SU-DHL-6 (cell line): ENCODE data around the gene CCL7.

Experiments
- H2AFZ ChIP-seq: fragments of 200-600 bp; sonication (generic); 2 replicates; pipeline ENCODE4 v1.6.1; 2014; ENCODE audit warnings: low read depth, mild to moderate bottlenecking, moderate library complexity, mixed read lengths, antibody characterized with exemption, low read length; ENCODE audit not compliant: severe bottlenecking
- H3F3A ChIP-seq: fragments of 200-600 bp; shearing (Covaris generic); 2 replicates; pipeline ENCODE4 v1.6.0; 2016; ENCODE audit warnings: antibody characterized with exemption, mild to moderate bottlenecking; ENCODE audit not compliant: insufficient read depth
- H3K27ac ChIP-seq: fragments of 200-600 bp; sonication (generic); 2 replicates; pipeline ENCODE4 v1.5.1; 2016; ENCODE audit warnings: low read depth, mild to moderate bottlenecking, low read length, moderate library complexity, mixed read lengths
- H3K27me3 ChIP-seq: fragments of 200-600 bp; sonication (generic), shearing (Covaris generic); 2 replicates; pipeline ENCODE4 v1.6.0; 2014; ENCODE audit warnings: mild to moderate bottlenecking, low read length
- H3K36me3 ChIP-seq: fragments of 200-600 bp; sonication (generic); 2 replicates; pipeline ENCODE4 v1.6.1; 2014; ENCODE audit warnings: mild to moderate bottlenecking, low read length, mixed read lengths
- H3K4me2 ChIP-seq: fragments of 300-600, 200-600 bp; shearing (Covaris generic), sonication (generic); 2 replicates; pipeline ENCODE4 v1.6.0; 2014; ENCODE audit warnings: low read length, low read depth, mild to moderate bottlenecking; ENCODE audit not compliant: poor library complexity, severe bottlenecking
- H3K4me3 ChIP-seq: fragments of 200-600 bp; sonication (generic); 2 replicates; pipeline ENCODE4 v1.5.1; 2014; ENCODE audit warnings: antibody characterized with exemption, low read length, mild to moderate bottlenecking, mixed read lengths; ENCODE audit not compliant: insufficient read depth, poor library complexity, severe bottlenecking
- H3K79me2 ChIP-seq: fragments of 200-600 bp; sonication (generic); 2 replicates; pipeline ENCODE4 v1.6.1; 2014; ENCODE audit warnings: mild to moderate bottlenecking, low read length, moderate library complexity; ENCODE audit not compliant: insufficient read depth
- H3K9ac ChIP-seq: fragments of 200-600 bp; sonication (generic); 2 replicates; pipeline ENCODE4 v1.7.0; 2014; ENCODE audit warnings: mild to moderate bottlenecking, low read length
- H3K9me2 ChIP-seq: fragments of 200-600 bp; sonication (generic); replicated peaks from 2 replicates; pipeline ENCODE4 v1.6.1; 2014; ENCODE audit warnings: low read length; ENCODE audit not compliant: insufficient read depth
- H3K9me3 ChIP-seq: fragments of 200-600 bp; sonication (generic); 2 replicates; pipeline ENCODE4 v1.6.1; 2014; ENCODE audit warnings: low read length, mixed read lengths; ENCODE audit not compliant: insufficient read depth
- H4K20me1 ChIP-seq: fragments of 200-600 bp; sonication (generic); 2 replicates; pipeline ENCODE4 v1.6.1; 2014; ENCODE audit warnings: low read depth, mild to moderate bottlenecking, antibody characterized with exemption, low read length, moderate library complexity, mixed read lengths
- CTCF ChIP-seq: fragments of 200-600 bp; sonication (generic); IDR thresholded peaks from one replicate; pipeline ENCODE4 v1.5.1; 2017; ENCODE audit warnings: antibody characterized with exemption, mild to moderate bottlenecking, low read length, moderate library complexity; ENCODE audit not compliant: insufficient read depth, poor library complexity, severe bottlenecking
- EZH2phosphoT487 ChIP-seq: fragments of 200-600 bp; sonication (generic), shearing (Covaris generic); conservative IDR thresholded peaks from 2 replicates; pipeline ENCODE4 v1.6.1; 2018; ENCODE audit warnings: mild to moderate bottlenecking, antibody characterized with exemption, low read length, moderate library complexity, mixed read lengths

The CCL7 gene

DNA sequence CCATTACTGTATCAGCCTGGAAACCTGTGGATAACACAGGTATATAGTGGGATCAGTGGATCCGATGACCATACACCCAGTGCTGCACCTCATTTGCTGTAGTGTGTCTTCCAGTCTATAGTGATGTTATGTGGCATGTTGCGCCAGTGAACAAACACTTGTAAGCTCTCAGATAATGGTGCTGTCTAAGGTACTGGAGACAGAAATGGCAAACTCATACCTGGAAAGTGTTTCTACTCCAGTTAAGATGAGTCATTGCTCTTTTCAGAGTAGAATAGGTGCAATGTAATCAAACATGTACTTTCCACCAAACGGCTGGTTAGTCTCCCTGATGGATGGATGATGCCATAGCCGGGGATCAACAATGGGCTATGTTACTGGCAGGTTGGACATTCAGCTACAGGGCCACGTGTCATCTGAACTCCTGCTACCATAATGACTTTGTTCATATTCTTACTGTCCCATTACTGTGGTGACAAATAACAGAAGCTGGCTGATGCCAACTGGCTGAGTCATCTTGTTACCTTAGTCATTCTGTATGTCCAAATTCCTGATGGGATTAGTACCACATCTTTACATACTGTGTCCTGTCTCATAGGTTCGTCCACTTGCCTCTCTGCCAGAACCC is 21.8 kb downstream of the CCL7 start:
- Histone ChIP-seq H3K4me3 (no peak overlapping the region), H3K36me3 (no peaks in the 10 kb centered on the region), H2AFZ (no peak overlapping the region), H3K9me3 (no peaks in the 10 kb centered on the region), H3K27ac (no peak overlapping the region), H4K20me1 (no peaks in the 10 kb centered on the region), H3K27me3 (no peaks in the 10 kb centered on the region), H3K79me2 (no peaks in the 10 kb centered on the region), H3F3A (no peaks in the 10 kb centered on the region), H3K9ac (no peak overlapping the region), H3K4me2 (no peak overlapping the region), H3K9me2 (no peaks in the 10 kb centered on the region)
- TF ChIP-seq CTCF, result no peak

DNA sequence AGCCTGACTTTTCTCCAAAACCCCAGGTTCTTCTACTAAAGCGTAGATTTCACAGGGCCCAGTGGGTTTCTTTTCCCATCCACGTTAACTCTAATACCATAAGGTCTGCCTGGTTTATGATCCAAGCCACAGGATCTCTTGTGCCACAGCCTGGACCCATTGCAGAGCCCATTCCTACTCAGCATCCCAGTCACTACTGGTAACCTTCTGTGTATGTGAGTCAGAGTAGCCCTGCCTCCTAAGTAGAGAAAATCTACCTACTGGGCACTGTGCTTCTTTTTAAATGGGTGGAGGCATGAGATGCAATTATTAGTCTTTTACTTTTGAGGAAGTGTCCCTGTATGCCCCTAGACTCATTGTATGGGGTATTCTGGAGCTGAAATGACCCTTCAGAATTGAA is 29.0 kb downstream of the CCL7 start:
- TF ChIP-seq CTCF (no peak), EZH2phosphoT487 (no peak)
- Histone ChIP-seq H3K9ac (no peak overlapping the region), H3K9me2 (no peaks in the 10 kb centered on the region), H3K36me3 (no peaks in the 10 kb centered on the region), H3K4me2 (no peak overlapping the region), H2AFZ (no peak overlapping the region), H3K9me3 (no peaks in the 10 kb centered on the region), H4K20me1 (no peaks in the 10 kb centered on the region), H3K27me3 (no peaks in the 10 kb centered on the region), H3K4me3 (no peak overlapping the region), H3K79me2 (no peaks in the 10 kb centered on the region), H3F3A (no peaks in the 10 kb centered on the region), H3K27ac (no peak overlapping the region)

- Histone ChIP-seq H3K27ac (no peak overlapping the region), H3K9ac (no peak overlapping the region), H3K36me3 (no peaks in the 10 kb centered on the region), H3F3A (no peaks in the 10 kb centered on the region), H3K79me2 (no peaks in the 10 kb centered on the region), H3K9me2 (no peaks in the 10 kb centered on the region), H3K4me3 (no peak overlapping the region), H3K4me2 (no peak overlapping the region), H3K27me3 (no peaks in the 10 kb centered on the region), H3K9me3 (no peaks in the 10 kb centered on the region), H2AFZ (no peak overlapping the region), H4K20me1 (no peaks in the 10 kb centered on the region)
- TF ChIP-seq EZH2phosphoT487 (no peak), CTCF (no peak)
Observed at GRCh38 chr17:34299956-34300577, 30.0 kb downstream of the CCL7 start.
